ENCODE measurements around the gene EPN2. TPM values are rescaled to one million over a fixed set of nuclear protein-coding genes. Genes with fewer than 3 reads are reported as not detected.

The EPN2 gene
- total and polyA plus RNA-seq, 10 of the 15 experiments (the other 5 are each of a cell fraction or from before 2014, with no cell fraction given) = 0.26 to 8.4 (median 4.7) TPM

DNA sequence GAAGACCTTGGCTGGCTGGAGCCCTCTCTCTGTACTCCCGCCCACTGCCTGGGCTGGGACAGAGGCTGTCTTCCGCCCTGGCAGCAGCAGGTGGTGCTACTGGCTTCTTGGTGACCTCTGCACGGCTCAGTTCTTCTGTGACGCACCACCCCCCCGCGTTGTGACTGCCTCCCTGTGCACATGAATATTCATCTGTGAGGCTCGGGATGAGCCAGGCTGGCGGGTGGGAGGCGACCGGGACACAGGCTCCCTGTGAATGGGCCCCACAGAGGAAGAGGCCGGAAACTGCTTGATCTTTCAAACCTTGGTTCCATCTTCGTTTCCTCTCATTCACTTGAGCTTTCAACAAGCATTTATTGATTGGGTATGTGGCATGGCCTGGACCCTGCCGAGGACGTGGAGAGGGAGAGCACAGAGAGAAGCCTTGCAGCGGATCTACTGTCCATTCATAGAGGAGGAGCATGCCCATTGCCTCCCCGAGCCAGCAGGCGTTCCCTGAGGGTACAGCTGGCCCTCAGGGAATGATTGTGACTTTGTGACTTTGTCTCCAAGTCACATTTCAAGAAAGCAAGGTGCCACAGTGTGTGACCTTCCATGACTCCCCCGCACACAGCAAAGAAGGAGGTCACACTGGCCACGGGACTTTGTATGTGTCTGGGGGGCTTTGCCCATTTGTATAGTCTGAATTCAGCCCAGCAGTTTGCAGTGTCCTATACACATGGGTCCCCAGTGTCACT lies 80.4 kb downstream of the EPN2 start:
- SMC1A ChIA-PET (ENCODE audit: uncharacterized antibody, unreplicated experiment) = interaction anchor here (1.2 kb wide), 1 partner anchor 11 kb away, joined by 3 read pairs; no protein-coding TSS in a partner anchor
- in situ Hi-C loops (cut with MboI) (no loop called here), intact Hi-C loops (cut with micrococcal nuclease; ENCODE audit: unreplicated experiment) (no loop called here)
- H4K20me1 ChIP-seq (ENCODE audit: control insufficient read depth, insufficient read depth) = no peaks in the 10 kb centered on the region
- POLR2A ChIA-PET = interaction anchor here (0.9 kb wide), 1 partner anchor 12 kb away, joined by 3 read pairs; no protein-coding TSS in a partner anchor
- RAD21 ChIA-PET (ENCODE audit: unreplicated experiment) = no interaction called here
- H3K4me2 ChIP-seq (ENCODE audit: control insufficient read depth, insufficient read depth) = no peak overlapping the region
- no peak overlapping the region for H3K9ac ChIP-seq (ENCODE audit: control insufficient read depth, insufficient read depth, low read length)
- no peaks in the 10 kb centered on the region for H3K79me2 ChIP-seq (ENCODE audit: control insufficient read depth, insufficient read depth, low read length)
- TF ChIP-seq, protein P1, sequence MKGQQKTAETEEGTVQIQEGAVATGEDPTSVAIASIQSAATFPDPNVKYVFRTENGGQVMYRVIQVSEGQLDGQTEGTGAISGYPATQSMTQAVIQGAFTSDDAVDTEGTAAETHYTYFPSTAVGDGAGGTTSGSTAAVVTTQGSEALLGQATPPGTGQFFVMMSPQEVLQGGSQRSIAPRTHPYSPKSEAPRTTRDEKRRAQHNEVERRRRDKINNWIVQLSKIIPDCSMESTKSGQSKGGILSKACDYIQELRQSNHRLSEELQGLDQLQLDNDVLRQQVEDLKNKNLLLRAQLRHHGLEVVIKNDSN (IDR thresholded peaks at IDR 0.05; ENCODE audit: borderline replicate concordance, extremely low read length, insufficient read depth, low read depth, low read length) = no peak
- TF ChIP-seq TCF12 (IDR thresholded peaks at IDR 0.05; ENCODE audit: low read depth, low read length) (0 out of 2 replicates have a peak, but pooled peaks have one; percentile 6), NR2F1 (conservative IDR thresholded peaks at IDR 0.05) (peak; percentile 67), CHD4 (IDR thresholded peaks at IDR 0.05) (no peak), POU2F2 (IDR thresholded peaks at IDR 0.05; ENCODE audit: borderline replicate concordance, low read depth, low read length) (peak; percentile 96; the same call in 2 of the 3 replicates)
- TF ChIP-seq, protein P2, sequence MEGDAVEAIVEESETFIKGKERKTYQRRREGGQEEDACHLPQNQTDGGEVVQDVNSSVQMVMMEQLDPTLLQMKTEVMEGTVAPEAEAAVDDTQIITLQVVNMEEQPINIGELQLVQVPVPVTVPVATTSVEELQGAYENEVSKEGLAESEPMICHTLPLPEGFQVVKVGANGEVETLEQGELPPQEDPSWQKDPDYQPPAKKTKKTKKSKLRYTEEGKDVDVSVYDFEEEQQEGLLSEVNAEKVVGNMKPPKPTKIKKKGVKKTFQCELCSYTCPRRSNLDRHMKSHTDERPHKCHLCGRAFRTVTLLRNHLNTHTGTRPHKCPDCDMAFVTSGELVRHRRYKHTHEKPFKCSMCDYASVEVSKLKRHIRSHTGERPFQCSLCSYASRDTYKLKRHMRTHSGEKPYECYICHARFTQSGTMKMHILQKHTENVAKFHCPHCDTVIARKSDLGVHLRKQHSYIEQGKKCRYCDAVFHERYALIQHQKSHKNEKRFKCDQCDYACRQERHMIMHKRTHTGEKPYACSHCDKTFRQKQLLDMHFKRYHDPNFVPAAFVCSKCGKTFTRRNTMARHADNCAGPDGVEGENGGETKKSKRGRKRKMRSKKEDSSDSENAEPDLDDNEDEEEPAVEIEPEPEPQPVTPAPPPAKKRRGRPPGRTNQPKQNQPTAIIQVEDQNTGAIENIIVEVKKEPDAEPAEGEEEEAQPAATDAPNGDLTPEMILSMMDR (IDR thresholded peaks at IDR 0.05 in 2 of 3, conservative IDR thresholded peaks at IDR 0.05 in 1 of 3; ENCODE audit: control insufficient read depth in 2 of 3, extremely low read depth in 1 of 3, insufficient read depth in 1 of 3, low read depth in 3 of 3, low read length in 3 of 3) = peak; percentile 16 to 39 (median 29); a peak in 3 of 6 replicates
- 29% methylated on average over 19 of the region's 19 CpGs for WGBS (ENCODE audit: insufficient coverage, insufficient replicate concordance, low lambda C conversion rate, missing lambda C conversion rate)
- ATAC-seq (peak; percentile 97), DNase-seq (ENCODE audit: low read depth, low spot score) (no peak), FAIRE-seq (no peak)
- H3K27me3 ChIP-seq (replicated peaks in 1 of 2; ENCODE audit: control insufficient read depth in 2 of 2, insufficient read depth in 2 of 2, low read length in 1 of 2) = no peaks in the 10 kb centered on the region
- no peaks in the 10 kb centered on the region for H3K4me1 ChIP-seq (ENCODE audit: control insufficient read depth, insufficient read depth, low read length)
- no peaks in the 10 kb centered on the region for H3K9me3 ChIP-seq (replicated peaks; ENCODE audit: control insufficient read depth, insufficient read depth, low read length)
- no TSS peak for BruUV-seq (replicated peaks)
- H3K36me3 ChIP-seq (ENCODE audit: control insufficient read depth in 2 of 2, insufficient read depth in 2 of 2, low read length in 1 of 2) = no peaks in the 10 kb centered on the region
- no peak overlapping the region for H2AFZ ChIP-seq (ENCODE audit: control insufficient read depth, low read depth, low read length)
- no peak overlapping the region for H3K4me3 ChIP-seq
- H3K27ac ChIP-seq (ENCODE audit: control insufficient read depth, insufficient read depth) = no peak overlapping the region
- CTCF ChIA-PET = interaction anchor here (0.8 to 1.5 kb wide), 3 partner anchors 10 to 45 kb away, joined by 3 to 5 read pairs (median 4); partner anchors contain the start of gene B9D1

All from GM12878 (cell line).